ENCODE measurements around the gene PAK4.
"Not testable (repeated sequence)": the region's sequence is repeated elsewhere in the genome, so short reads cannot be mapped to it uniquely, and the experiment has no call there.

The PAK4 gene

GRCh38 chr19:39212375-39212742, 86.8 kb downstream of the PAK4 start:
- no peak for DNase-seq

DNA sequence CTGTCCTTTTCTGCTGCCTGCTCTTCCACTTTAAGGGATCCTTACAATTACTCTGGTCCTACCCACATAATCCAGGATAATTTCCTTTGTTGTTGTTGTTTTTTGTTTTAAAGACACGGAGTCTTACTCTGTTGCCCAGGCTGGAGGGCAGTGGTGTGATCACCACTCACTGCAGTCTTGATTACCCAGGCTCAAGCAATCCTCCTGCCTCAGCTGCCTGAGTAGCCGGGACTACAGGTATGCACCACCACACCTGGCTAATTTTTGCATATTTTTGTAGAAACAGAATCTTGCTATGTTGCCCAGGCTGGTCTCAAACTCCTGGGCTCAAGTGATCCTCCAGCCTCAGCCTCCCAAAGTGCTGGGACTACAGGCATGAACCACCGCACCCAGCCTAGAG, 89.7 kb downstream of the PAK4 start:
- not testable (repeated sequence) for DNase-seq

GRCh38 chr19:39217094-39217493, 91.5 kb downstream of the PAK4 start:
- no peak for DNase-seq

DNA sequence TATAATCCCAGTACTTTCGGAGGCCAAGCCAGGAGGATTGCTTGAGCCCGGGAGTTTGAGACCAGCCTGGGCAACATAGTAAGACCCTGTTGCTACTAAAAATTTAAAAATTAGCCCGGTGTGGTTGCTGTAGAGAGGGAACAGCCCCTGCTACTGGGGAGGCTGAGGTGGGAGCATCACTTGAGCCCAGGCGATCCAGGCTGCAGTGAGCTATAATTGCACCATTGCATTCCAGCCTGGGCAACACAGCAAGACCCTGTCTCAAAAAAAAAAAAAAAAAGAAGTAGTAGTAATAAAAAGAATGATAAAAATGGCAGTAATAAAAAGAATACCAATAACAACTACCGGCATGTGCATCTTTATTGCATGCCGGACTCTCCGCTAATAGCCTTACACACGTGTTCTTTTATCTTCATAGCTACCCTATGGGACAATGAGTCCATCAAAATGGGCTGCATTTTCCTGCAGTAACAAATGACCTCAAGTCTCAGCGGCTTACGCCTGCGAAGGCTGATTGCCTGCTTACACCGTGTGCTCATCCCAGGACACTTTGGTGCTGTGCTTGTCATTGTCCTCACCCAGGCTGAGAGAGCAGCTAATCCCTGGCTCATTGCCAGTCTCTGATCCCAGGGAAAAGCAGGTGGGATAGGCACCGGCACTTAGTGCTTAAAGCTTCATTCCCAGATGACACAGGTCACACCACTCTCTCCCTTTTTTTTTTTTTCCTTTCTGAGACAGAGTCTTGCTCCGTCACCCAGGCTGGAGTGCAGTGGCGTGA, 92.8 kb downstream of the PAK4 start:
- DNase-seq = no peak

DNA sequence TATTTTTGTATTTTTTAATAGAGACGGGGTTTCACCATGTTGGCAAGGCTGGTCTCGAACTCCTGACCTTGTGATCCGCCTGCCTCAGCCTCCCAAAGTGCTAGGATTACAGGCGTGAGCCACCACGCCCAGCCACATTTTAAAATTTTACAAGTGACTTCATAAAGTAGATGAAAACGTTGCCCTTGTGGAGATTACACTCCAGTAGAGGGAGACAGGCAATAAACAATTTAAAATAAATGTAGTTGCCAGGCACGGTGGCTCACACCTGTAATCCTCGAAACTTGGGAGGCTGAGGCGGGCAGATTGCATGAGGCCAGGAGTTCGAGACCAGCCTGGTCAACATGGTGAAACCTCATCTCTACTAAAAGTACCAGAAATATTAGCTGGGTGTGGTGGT, 93.5 kb downstream of the PAK4 start:
- not testable (repeated sequence) for DNase-seq

GRCh38 chr19:39223703-39224279, 98.2 kb downstream of the PAK4 start:
- no peak for DNase-seq

GRCh38 chr19:39224910-39225309, 99.3 kb downstream of the PAK4 start:
- DNase-seq = no peak
